Caco-2 (cell line): ENCODE data around the gene HMCN1. TPM values are rescaled to one million over a fixed set of nuclear protein-coding genes. Genes with fewer than 3 reads are reported as not detected.

Source experiments
- BruUV-seq: library from RNA; stranded (reverse); fragments of 400-500 nt; replicated peaks from 2 replicates; lab custom pipeline; 2021; lab: Mats Ljungman, UMichigan
- CTCF ChIA-PET: fragments of 300-600 bp; sonication (Branson Sonifier 250); formaldehyde crosslinking; loops from one replicate; lab custom pipeline; 2022; ENCODE audit warnings: antibody characterized with exemption; lab: Charles Lee
- POLR2A ChIA-PET: fragments of 300-600 bp; sonication (Branson Sonifier 250); formaldehyde crosslinking; loops from one replicate; lab custom pipeline; 2022; ENCODE audit warnings: antibody characterized with exemption; lab: Charles Lee
- DNase-seq, 2 experiments: peaks; one replicate each; pipeline versions ENCODE4 v3.0.0 to v3.0.0-alpha.2; 2020 to 2022
- H3K27me3 ChIP-seq: replicated peaks from 2 replicates; pipeline ENCODE4 v1.6.0; 2011; ENCODE audit warnings: low read length; ENCODE audit not compliant: control insufficient read depth, insufficient read depth
- H3K36me3 ChIP-seq: 2 replicates; pipeline ENCODE4 v1.5.1; 2011; ENCODE audit warnings: low read length; ENCODE audit not compliant: control insufficient read depth, insufficient read depth
- H3K4me1 ChIP-seq: fragments of 250-450 bp; sonication (Bioruptor Pico); 2 replicates; pipeline ENCODE4 v1.5.1; 2020; ENCODE audit warnings: mild to moderate bottlenecking
- H3K4me3 ChIP-seq: 2 replicates; pipeline ENCODE4 v1.5.1; 2011; ENCODE audit warnings: low read depth, mild to moderate bottlenecking, control low read depth, low read length
- H3K9me3 ChIP-seq: fragments of 250-450 bp; sonication (Bioruptor Pico); 2 replicates; pipeline ENCODE4 v1.5.1; 2020; ENCODE audit warnings: mild to moderate bottlenecking, moderate library complexity
- H3K27ac Mint-ChIP-seq: one replicate; pipeline ENCODE4 v1.8.0; 2022; ENCODE audit warnings: mixed read lengths; ENCODE audit not compliant: unreplicated experiment
- H3K27me3 Mint-ChIP-seq: one replicate; pipeline ENCODE4 v1.8.0; 2022; ENCODE audit warnings: mixed read lengths; ENCODE audit not compliant: insufficient read depth, unreplicated experiment
- H3K36me3 Mint-ChIP-seq: one replicate; pipeline ENCODE4 v1.8.0; 2022; ENCODE audit warnings: mild to moderate bottlenecking, mixed read lengths; ENCODE audit not compliant: insufficient read depth, unreplicated experiment
- H3K4me1 Mint-ChIP-seq: one replicate; pipeline ENCODE4 v1.8.0; 2022; ENCODE audit warnings: low read depth, mixed read lengths; ENCODE audit not compliant: unreplicated experiment
- H3K4me3 Mint-ChIP-seq: one replicate; pipeline ENCODE4 v1.8.0; 2022; ENCODE audit warnings: mild to moderate bottlenecking, moderate library complexity, mixed read lengths; ENCODE audit not compliant: unreplicated experiment
- H3K9me3 Mint-ChIP-seq: one replicate; pipeline ENCODE4 v1.8.0; 2022; ENCODE audit warnings: mixed read lengths; ENCODE audit not compliant: unreplicated experiment
- intact Hi-C: fragments of 100-400 bp; cut with micrococcal nuclease; formaldehyde crosslinking; loops from one replicate; pipeline ENCODE4 v1.10.0; 2022; ENCODE audit not compliant: unreplicated experiment
- total RNA-seq: library from RNA; stranded (reverse); gene quantifications from 2 replicates; pipeline ENCODE4 v1.2.3, GENCODE V29; 2022
- TF ChIP-seq, protein P1 (sequence below), 2 experiments: fragments of 200-600 bp in 1 of 2; IDR thresholded peaks; 1 replicate in 1 of 2; 2 replicates in 1 of 2; pipeline versions ENCODE4 v1.5.1 to v1.8.0; 2011 to 2022; ENCODE audit warnings: antibody characterized with exemption in 1 of 2, control low read depth in 1 of 2, inconsistent platforms in 1 of 2, low read depth in 1 of 2, low read length in 1 of 2, mild to moderate bottlenecking in 1 of 2, moderate library complexity in 1 of 2; ENCODE audit not compliant: insufficient read depth in 1 of 2, severe bottlenecking in 1 of 2, unreplicated experiment in 1 of 2

HMCN1 gene
- total RNA-seq, 1 experiment from 2014 or later, result 0.02 TPM

DNA sequence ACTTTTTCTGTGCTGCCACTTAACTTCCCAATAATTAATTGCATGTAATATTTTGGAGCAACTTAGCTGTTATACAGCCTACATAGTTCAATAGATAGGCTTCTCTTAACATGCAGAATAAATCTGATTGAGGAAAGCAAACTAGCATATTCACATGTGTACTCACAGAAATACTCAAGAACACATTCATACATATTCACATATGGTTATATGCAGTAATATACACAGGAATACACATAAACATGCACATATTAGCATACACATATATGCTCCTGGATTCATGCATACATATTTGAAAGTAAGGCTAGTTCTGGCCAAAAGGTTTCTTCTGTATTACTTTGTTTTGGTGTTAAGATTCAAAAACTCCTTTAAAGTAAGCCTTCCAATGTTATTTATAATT is 73.1 kb downstream of the HMCN1 start:
- Mint-ChIP-seq H3K9me3 (no peaks in the 10 kb centered on the region), H3K36me3 (no peaks in the 10 kb centered on the region), H3K4me1 (no peaks in the 10 kb centered on the region), H3K27me3 (no peaks in the 10 kb centered on the region), H3K4me3 (no peak overlapping the region), H3K27ac (no peak overlapping the region)
- Histone ChIP-seq H3K36me3 (no peaks in the 10 kb centered on the region), H3K9me3 (no peaks in the 10 kb centered on the region), H3K4me3 (no peak overlapping the region), H3K4me1 (no peaks in the 10 kb centered on the region), H3K27me3 (no peaks in the 10 kb centered on the region)
- no TSS peak for BruUV-seq
- CTCF ChIA-PET, result no interaction called here
- no peak for DNase-seq
- intact Hi-C loops, result no loop called here
- TF ChIP-seq, protein P1, sequence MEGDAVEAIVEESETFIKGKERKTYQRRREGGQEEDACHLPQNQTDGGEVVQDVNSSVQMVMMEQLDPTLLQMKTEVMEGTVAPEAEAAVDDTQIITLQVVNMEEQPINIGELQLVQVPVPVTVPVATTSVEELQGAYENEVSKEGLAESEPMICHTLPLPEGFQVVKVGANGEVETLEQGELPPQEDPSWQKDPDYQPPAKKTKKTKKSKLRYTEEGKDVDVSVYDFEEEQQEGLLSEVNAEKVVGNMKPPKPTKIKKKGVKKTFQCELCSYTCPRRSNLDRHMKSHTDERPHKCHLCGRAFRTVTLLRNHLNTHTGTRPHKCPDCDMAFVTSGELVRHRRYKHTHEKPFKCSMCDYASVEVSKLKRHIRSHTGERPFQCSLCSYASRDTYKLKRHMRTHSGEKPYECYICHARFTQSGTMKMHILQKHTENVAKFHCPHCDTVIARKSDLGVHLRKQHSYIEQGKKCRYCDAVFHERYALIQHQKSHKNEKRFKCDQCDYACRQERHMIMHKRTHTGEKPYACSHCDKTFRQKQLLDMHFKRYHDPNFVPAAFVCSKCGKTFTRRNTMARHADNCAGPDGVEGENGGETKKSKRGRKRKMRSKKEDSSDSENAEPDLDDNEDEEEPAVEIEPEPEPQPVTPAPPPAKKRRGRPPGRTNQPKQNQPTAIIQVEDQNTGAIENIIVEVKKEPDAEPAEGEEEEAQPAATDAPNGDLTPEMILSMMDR (IDR thresholded peaks at IDR 0.05; ENCODE audit: insufficient read depth in 1 of 2, low read depth in 1 of 2, low read length in 1 of 2, severe bottlenecking in 1 of 2, unreplicated experiment in 1 of 2), result no peak
- POLR2A ChIA-PET, result no interaction called here

DNA sequence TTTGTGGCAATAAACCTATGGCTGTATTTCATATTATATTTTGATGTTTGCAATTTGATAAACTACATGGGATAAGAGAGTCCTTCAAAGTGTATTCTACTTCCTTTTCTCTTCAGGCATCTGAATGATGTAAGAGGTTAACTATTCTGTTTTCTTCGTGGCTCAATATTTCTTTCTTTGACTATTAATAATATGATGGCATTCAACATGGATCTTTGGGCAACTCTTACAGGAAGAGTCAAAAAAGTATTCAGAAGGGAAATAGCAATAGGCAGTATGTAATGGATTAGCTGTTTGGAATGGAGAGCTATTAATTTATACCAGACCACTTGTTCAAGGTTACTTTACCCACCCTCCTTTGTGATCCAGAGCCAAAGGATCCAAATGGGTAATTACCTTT is 74.4 kb downstream of the HMCN1 start:
- H3K27ac Mint-ChIP-seq, result no peak overlapping the region

DNA sequence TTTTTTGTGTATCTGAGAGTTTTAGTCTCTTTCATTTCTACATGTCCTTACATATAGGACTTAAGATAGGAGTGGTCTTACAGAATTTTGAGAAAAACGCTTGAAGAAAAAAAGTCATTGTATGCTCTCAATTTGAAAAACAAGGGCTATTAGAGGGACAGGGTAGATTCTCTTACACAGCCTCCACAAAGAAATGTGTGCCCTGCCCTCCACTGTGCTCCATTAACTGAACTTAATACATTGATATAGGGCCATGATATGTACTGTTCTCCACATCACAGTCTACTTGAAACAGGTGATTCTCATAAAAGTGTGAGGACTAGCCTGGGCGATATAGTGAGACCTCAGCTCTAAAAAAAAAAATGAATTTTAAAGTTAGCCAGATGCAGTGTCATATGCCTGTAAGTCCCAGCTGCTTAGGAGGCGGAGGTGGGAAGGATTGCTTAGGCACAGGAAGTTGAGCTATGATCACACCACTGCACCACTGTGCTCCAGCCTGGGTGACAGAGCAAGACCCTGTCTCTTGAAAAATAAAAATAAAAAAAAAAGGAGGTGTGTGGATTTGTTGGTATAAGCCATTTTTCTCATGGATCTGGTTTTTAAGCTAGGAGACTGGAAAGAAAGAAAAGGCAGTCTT is 77.0 kb downstream of the HMCN1 start:
- DNase-seq, result no peak
- Histone ChIP-seq H3K4me1 (no peaks in the 10 kb centered on the region), H3K36me3 (no peaks in the 10 kb centered on the region), H3K9me3 (no peaks in the 10 kb centered on the region), H3K4me3 (no peak overlapping the region), H3K27me3 (no peaks in the 10 kb centered on the region)
- BruUV-seq, result no TSS peak
- no peaks in the 10 kb centered on the region for H3K36me3 Mint-ChIP-seq
- no peaks in the 10 kb centered on the region for H3K27me3 Mint-ChIP-seq
- intact Hi-C loops, result loop anchor here (10.0 kb wide), 2 partner anchors 86 to 184 kb away; no protein-coding TSS in a partner anchor
- ChIA-PET POLR2A (no interaction called here), CTCF (no interaction called here)
- TF ChIP-seq, protein P1 (IDR thresholded peaks at IDR 0.05; ENCODE audit: insufficient read depth in 1 of 2, low read depth in 1 of 2, low read length in 1 of 2, severe bottlenecking in 1 of 2, unreplicated experiment in 1 of 2), result no peak
- no peak overlapping the region for H3K4me3 Mint-ChIP-seq
- no peak overlapping the region for H3K27ac Mint-ChIP-seq
- no peaks in the 10 kb centered on the region for H3K9me3 Mint-ChIP-seq
- H3K4me1 Mint-ChIP-seq, result no peaks in the 10 kb centered on the region

More for the DNA sequence above, 74.4 kb downstream of the HMCN1 start:
- Mint-ChIP-seq H3K27me3 (no peaks in the 10 kb centered on the region), H3K36me3 (no peaks in the 10 kb centered on the region), H3K4me1 (no peaks in the 10 kb centered on the region), H3K9me3 (no peaks in the 10 kb centered on the region), H3K4me3 (no peak overlapping the region)
- DNase-seq, result no peak
- no peaks in the 10 kb centered on the region for H3K27me3 ChIP-seq
- POLR2A ChIA-PET, result no interaction called here
- intact Hi-C loops, result no loop called here
- no peaks in the 10 kb centered on the region for H3K9me3 ChIP-seq
- H3K36me3 ChIP-seq, result no peaks in the 10 kb centered on the region
- TF ChIP-seq, protein P1 (IDR thresholded peaks at IDR 0.05; ENCODE audit: insufficient read depth in 1 of 2, low read depth in 1 of 2, low read length in 1 of 2, severe bottlenecking in 1 of 2, unreplicated experiment in 1 of 2), result no peak
- no peaks in the 10 kb centered on the region for H3K4me1 ChIP-seq
- no TSS peak for BruUV-seq
- CTCF ChIA-PET, result no interaction called here
- no peak overlapping the region for H3K4me3 ChIP-seq
